GM23338 (cell line): ENCODE data around the gene RAD51B. TPM values are rescaled to one million over a fixed set of nuclear protein-coding genes. Genes with fewer than 3 reads are reported as not detected.
"Not testable (repeated sequence)": the region's sequence is repeated elsewhere in the genome, so short reads cannot be mapped to it uniquely, and the experiment has no call there.

Experiments used
- ATAC-seq: fragments of 200-7000 bp; cut with Tn5 transposase; 3 replicates; pipeline ENCODE4 v1.9.1; 2020
- DNase-seq: peaks from one replicate; pipeline ENCODE4 v3.0.0-alpha.2; 2015; ENCODE audit warnings: low spot score
- H2AFZ ChIP-seq: fragments of 200-600 bp; sonication (generic); 2 replicates; pipeline ENCODE4 v1.8.0; 2016; ENCODE audit warnings: antibody characterized with exemption, mild to moderate bottlenecking, moderate library complexity
- H3F3A ChIP-seq: fragments of 200-600 bp; sonication (generic); replicated peaks from 2 replicates; pipeline ENCODE4 v1.8.0; 2017; ENCODE audit warnings: antibody characterized with exemption, mixed run types, low read depth
- H3K27ac ChIP-seq: fragments of 200-600 bp; sonication (generic); 2 replicates; pipeline ENCODE4 v1.6.1; 2016; ENCODE audit warnings: low read depth
- H3K27me3 ChIP-seq: fragments of 200-600 bp; sonication (generic); 2 replicates; pipeline ENCODE4 v1.8.0; 2016; ENCODE audit warnings: mild to moderate bottlenecking, mixed run types, moderate library complexity; ENCODE audit not compliant: insufficient read depth
- H3K36me3 ChIP-seq: fragments of 200-600 bp; sonication (generic); 2 replicates; pipeline ENCODE4 v1.8.0; 2016; ENCODE audit warnings: mild to moderate bottlenecking; ENCODE audit not compliant: insufficient read depth
- H3K4me1 ChIP-seq: fragments of 200-600 bp; sonication (generic); 2 replicates; pipeline ENCODE4 v1.8.0; 2016; ENCODE audit warnings: mild to moderate bottlenecking, moderate library complexity; ENCODE audit not compliant: insufficient read depth
- H3K4me2 ChIP-seq: fragments of 200-600 bp; sonication (generic); 2 replicates; pipeline ENCODE4 v1.7.1; 2017; ENCODE audit warnings: mixed run types
- H3K4me3 ChIP-seq: fragments of 200-600 bp; sonication (generic); 2 replicates; pipeline ENCODE4 v1.6.1; 2016; ENCODE audit warnings: mixed run types
- H3K79me2 ChIP-seq: fragments of 200-600 bp; sonication (generic); replicated peaks from 2 replicates; pipeline ENCODE4 v1.8.0; 2017; ENCODE audit warnings: mild to moderate bottlenecking; ENCODE audit not compliant: insufficient read depth
- H3K9me2 ChIP-seq: fragments of 200-600 bp; sonication (generic); 2 replicates; pipeline ENCODE4 v1.8.0; 2017; ENCODE audit not compliant: insufficient read depth
- H4K20me1 ChIP-seq: fragments of 200-600 bp; sonication (generic); replicated peaks from 2 replicates; pipeline ENCODE4 v1.8.0; 2017; ENCODE audit warnings: mild to moderate bottlenecking; ENCODE audit not compliant: insufficient read depth
- H3K27ac Mint-ChIP-seq: 2 replicates; pipeline ENCODE4 v1.8.0; 2020; ENCODE audit warnings: inconsistent platforms, mild to moderate bottlenecking, moderate library complexity, mixed read lengths
- H3K27me3 Mint-ChIP-seq: 3 replicates; pipeline ENCODE4 v1.8.0; 2022; ENCODE audit warnings: low read depth, mild to moderate bottlenecking, moderate library complexity, mixed read lengths, inconsistent platforms; ENCODE audit not compliant: insufficient read depth, poor library complexity
- H3K36me3 Mint-ChIP-seq: 3 replicates; pipeline ENCODE4 v1.8.0; 2021; ENCODE audit warnings: low read depth, mild to moderate bottlenecking, inconsistent platforms, moderate library complexity, mixed read lengths
- H3K4me1 Mint-ChIP-seq: 3 replicates; pipeline ENCODE4 v1.8.0; 2020; ENCODE audit warnings: mild to moderate bottlenecking, inconsistent platforms, mixed read lengths
- H3K4me3 Mint-ChIP-seq: 3 replicates; pipeline ENCODE4 v1.8.0; 2021; ENCODE audit warnings: moderate library complexity, mild to moderate bottlenecking, inconsistent platforms, mixed read lengths
- H3K9me3 Mint-ChIP-seq: 3 replicates; pipeline ENCODE4 v1.8.0; 2020; ENCODE audit warnings: moderate library complexity, mild to moderate bottlenecking, inconsistent platforms, mixed read lengths
- CREB1 ChIP-seq: fragments of 250-450 bp; sonication (Bioruptor Pico); IDR thresholded peaks from 2 replicates; pipeline ENCODE4 v1.5.0; 2020; ENCODE audit warnings: low read depth, mild to moderate bottlenecking, moderate library complexity
- EZH2 ChIP-seq: fragments of 200-600 bp; sonication (generic); IDR thresholded peaks from one replicate; pipeline ENCODE4 v1.8.0; 2017; ENCODE audit warnings: antibody characterized with exemption, mild to moderate bottlenecking, low read depth; ENCODE audit not compliant: unreplicated experiment
- EZH2phosphoT487 ChIP-seq: fragments of 200-600 bp; sonication (generic); IDR thresholded peaks from one replicate; pipeline ENCODE4 v1.8.1; 2018; ENCODE audit warnings: antibody characterized with exemption; ENCODE audit not compliant: unreplicated experiment
- JUNB ChIP-seq: IDR thresholded peaks from one replicate; pipeline ENCODE4 v1.6.1; 2016; ENCODE audit warnings: antibody characterized with exemption; ENCODE audit not compliant: unreplicated experiment
- NANOG ChIP-seq: IDR thresholded peaks from 2 replicates; pipeline ENCODE4 v1.6.1; 2016; ENCODE audit warnings: antibody characterized with exemption, borderline replicate concordance
- POLR2AphosphoS5 ChIP-seq: IDR thresholded peaks from 2 replicates; pipeline ENCODE4 v1.6.1; 2016; ENCODE audit warnings: antibody characterized with exemption, low read depth
- REST ChIP-seq: IDR thresholded peaks from one replicate; pipeline ENCODE4 v1.6.1; 2018; ENCODE audit warnings: antibody characterized with exemption; ENCODE audit not compliant: unreplicated experiment
- STAT1 ChIP-seq: IDR thresholded peaks from one replicate; pipeline ENCODE4 v1.6.1; 2016; ENCODE audit warnings: antibody characterized with exemption; ENCODE audit not compliant: unreplicated experiment
- ZNF114 ChIP-seq: fragments of 250-450 bp; sonication (Bioruptor Pico); IDR thresholded peaks from 2 replicates; pipeline ENCODE4 v1.5.0; 2020; ENCODE audit warnings: mild to moderate bottlenecking, moderate library complexity
- ZNF331 ChIP-seq: fragments of 250-450 bp; sonication (Bioruptor Pico); IDR thresholded peaks from 2 replicates; pipeline ENCODE4 v1.5.0; 2020; ENCODE audit warnings: low read depth, mild to moderate bottlenecking, moderate library complexity
- ZNF462 ChIP-seq: fragments of 250-450 bp; sonication (Bioruptor Pico); IDR thresholded peaks from 2 replicates; pipeline ENCODE4 v1.5.0; 2020; ENCODE audit warnings: mild to moderate bottlenecking, moderate library complexity
- polyA plus RNA-seq: library from polyadenylated mRNA; unstranded; fragments of >200 nt; fragmentation: Nextera tagmentation; extraction: Ambion mirVana; gene quantifications from 2 replicates; pipeline ENCODE4 v1.2.1, GENCODE V29; 2016
- total RNA-seq: library from RNA; depleted of rRNA; stranded (reverse); fragments of >200 nt; shearing (Covaris generic); gene quantifications from 2 replicates; pipeline ENCODE4 v1.2.3, GENCODE V29; 2014
- TF ChIP-seq, protein P1 (sequence below): IDR thresholded peaks from 2 replicates; pipeline ENCODE4 v1.6.1; 2016; ENCODE audit warnings: antibody characterized with exemption

RAD51B gene
- total and polyA plus RNA-seq, 2 experiments from 2014 or later = 15.7 to 29.1 TPM

GRCh38 chr14:67818476-67818875 lies 1.1 kb upstream of the RAD51B start:
- not testable (repeated sequence) for H3K9me3 Mint-ChIP-seq, H3K36me3 Mint-ChIP-seq, H3K36me3 ChIP-seq, H4K20me1 ChIP-seq, DNase-seq, ATAC-seq, H3K27ac Mint-ChIP-seq, H3K27me3 ChIP-seq, H3K27ac ChIP-seq, H3K4me3 ChIP-seq, H3F3A ChIP-seq, H3K4me2 ChIP-seq, H3K9me2 ChIP-seq
- H2AFZ ChIP-seq = peak overlapping the region; percentile 67; the same call in 1 of the 2 replicates
- Mint-ChIP-seq H3K4me1 (peaks cover 28% of the 10 kb centered on the region), H3K27me3 (peaks cover 17% of the 10 kb centered on the region), H3K4me3 (peak overlapping the region; percentile 46; the same call in 2 of the 3 replicates)
- peaks cover 23% of the 10 kb centered on the region for H3K4me1 ChIP-seq
- peaks cover 21% of the 10 kb centered on the region for H3K79me2 ChIP-seq

GRCh38 chr14:67820428-67820971 lies 921 bp downstream of the RAD51B start:
- Mint-ChIP-seq H3K9me3 (no peaks in the 10 kb centered on the region), H3K27ac (peak overlapping the region; percentile 41; the same call in 1 of the 2 replicates), H3K36me3 (no peaks in the 10 kb centered on the region), H3K4me3 (peak overlapping the region; percentile 99), H3K27me3 (peaks cover 17% of the 10 kb centered on the region), H3K4me1 (peaks cover 19% of the 10 kb centered on the region)
- Histone ChIP-seq H3K4me2 (peak overlapping the region; percentile 85), H3K4me3 (peak overlapping the region; percentile 53), H4K20me1 (no peaks in the 10 kb centered on the region), H3K4me1 (peaks cover 13% of the 10 kb centered on the region), H3F3A (no peaks in the 10 kb centered on the region), H3K9me2 (no peaks in the 10 kb centered on the region), H3K27me3 (no peaks in the 10 kb centered on the region), H2AFZ (peak overlapping the region; percentile 11), H3K27ac (peak overlapping the region; percentile 26; the same call in 1 of the 2 replicates), H3K36me3 (no peaks in the 10 kb centered on the region), H3K79me2 (peaks cover 6% of the 10 kb centered on the region)
- no peak for ATAC-seq
- DNase-seq = peak; percentile 32
- TF ChIP-seq CREB1 (CRISPR knock-in tag) (no peak), NANOG (no peak), EZH2phosphoT487 (no peak), POLR2AphosphoS5 (no peak), JUNB (no peak), ZNF331 (CRISPR knock-in tag) (no peak), STAT1 (no peak), REST (no peak), ZNF114 (CRISPR knock-in tag) (no peak), EZH2 (no peak), ZNF462 (CRISPR knock-in tag) (no peak)
- TF ChIP-seq, protein P1, sequence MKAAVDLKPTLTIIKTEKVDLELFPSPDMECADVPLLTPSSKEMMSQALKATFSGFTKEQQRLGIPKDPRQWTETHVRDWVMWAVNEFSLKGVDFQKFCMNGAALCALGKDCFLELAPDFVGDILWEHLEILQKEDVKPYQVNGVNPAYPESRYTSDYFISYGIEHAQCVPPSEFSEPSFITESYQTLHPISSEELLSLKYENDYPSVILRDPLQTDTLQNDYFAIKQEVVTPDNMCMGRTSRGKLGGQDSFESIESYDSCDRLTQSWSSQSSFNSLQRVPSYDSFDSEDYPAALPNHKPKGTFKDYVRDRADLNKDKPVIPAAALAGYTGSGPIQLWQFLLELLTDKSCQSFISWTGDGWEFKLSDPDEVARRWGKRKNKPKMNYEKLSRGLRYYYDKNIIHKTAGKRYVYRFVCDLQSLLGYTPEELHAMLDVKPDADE = no peak
